Stimulated activated CD8-positive, alpha-beta memory T cell treated with anti-CD3 and anti-CD28 coated beads, Interleukin-7, amount 100 ng/mL, for 48 hours (primary cell): Measurements from ENCODE around the gene C12orf60.

ENCODE experiments used
- DNase-seq, 2 donors: peaks; one replicate each; pipeline ENCODE4 v3.0.0-alpha.2; 2020; ENCODE audit warnings: low read depth in 1 of 2; ENCODE audit errors: extremely low read depth in 1 of 2

The C12orf60 gene

DNA sequence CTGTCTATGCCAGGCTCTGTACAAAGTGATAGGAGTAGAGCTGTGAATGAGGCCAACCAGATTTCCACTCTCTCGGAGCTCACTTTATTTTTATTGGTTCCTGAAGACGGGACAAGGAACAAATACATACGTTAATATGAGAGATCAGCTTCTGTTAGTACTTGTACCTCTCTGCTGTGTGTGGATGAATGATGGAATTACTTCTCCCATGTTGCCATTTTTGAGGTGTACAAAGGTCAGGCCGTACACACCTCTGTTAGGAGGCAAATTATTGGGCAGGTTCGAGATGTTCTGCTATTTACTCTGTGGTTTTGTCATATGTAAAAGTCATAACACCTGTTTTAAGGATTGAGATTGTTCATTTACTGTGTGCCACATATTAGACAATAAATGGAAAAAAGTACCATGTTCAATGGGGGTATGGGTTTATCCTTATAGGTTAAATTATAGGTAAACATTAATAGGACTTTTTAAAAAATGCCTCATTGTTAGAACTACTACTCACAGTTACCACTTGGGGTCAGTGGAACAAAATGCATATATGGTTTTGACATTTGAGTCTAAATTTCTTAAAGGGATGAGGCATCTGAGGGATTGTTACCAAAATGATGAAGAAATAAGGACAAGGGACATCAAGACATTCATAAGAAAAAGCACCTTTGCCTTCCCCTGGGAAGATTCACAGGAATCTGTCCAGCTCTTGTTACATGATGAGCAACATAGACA lies 27.1 kb upstream of the C12orf60 start:
- DNase-seq: no peak

DNA sequence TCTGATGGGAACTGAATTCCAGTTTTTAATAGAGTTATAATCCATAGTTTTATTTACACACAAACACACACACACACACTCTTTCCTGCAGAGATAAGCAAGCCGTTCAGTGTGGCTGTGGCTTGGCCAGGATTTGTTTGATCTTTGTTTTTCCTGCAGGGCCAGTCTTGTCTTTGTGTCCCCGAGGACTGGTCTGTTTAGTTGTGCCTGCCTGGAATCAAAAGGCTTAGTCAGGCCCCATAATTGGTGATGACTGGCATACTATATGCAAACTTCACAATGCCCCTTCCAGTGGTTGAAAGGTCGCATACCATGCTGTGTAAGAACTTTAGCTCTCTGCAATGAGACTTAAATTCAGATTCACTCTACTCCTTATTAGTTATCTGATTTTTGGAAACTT lies 26.2 kb upstream of the C12orf60 start:
- DNase-seq: no peak

DNA sequence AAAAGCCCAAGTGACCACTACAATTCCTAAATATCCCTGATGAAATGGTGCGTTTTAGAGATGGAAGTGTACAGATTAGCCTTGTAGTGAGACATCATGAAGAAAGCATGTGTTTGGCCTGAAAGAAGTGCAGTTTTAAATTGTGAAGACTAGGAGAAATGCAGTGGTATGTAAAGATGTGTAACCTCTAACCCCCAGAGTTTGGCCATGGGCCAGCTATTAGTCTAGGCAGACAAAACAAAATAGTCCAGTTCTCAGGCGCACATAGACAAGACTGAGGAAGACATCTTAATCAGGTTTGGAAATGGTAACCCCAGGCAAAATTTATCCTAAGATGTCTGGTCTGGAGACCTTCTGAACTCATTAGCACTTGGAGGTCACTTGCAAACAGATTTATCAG lies 23.6 kb upstream of the C12orf60 start:
- DNase-seq: no peak

DNA sequence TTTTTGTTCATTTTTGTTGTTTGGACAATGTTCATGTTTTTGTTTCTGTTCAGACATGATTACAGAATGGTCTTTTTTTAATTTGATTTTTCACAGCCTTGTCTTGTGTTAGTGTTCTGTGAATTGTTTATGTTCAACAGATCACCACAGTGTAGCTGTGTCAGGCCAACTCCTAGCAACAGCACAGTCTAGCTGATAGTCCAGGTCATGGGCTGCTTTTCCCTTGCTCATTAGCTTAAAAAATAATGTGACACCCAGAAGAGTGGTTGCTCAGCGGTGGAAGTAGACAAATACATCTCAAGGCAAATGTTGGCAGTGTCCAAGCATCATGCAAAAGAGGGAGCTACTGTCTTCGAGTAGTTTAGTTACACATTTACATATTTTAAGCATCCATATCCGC lies 22.6 kb upstream of the C12orf60 start:
- DNase-seq: no peak

DNA sequence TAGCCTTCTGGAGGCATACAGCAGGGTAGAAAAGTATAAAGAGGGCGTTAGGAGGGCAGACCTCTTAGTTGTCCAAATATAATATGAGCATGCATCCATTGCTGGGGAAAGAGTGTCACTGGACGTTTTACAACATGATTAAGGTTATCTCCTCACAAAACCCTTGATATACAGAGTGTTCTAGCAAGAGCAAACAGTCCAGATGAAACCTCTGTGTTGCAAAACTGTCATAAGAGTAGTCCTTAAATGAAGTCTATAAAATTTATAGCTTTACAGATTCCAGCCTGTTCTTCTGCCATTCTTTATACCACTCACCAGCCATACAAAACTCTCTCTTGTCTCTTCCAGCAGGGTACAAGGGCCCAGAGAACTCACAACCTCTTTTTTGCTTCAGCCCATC lies 21.9 kb upstream of the C12orf60 start:
- no peak for DNase-seq

DNA sequence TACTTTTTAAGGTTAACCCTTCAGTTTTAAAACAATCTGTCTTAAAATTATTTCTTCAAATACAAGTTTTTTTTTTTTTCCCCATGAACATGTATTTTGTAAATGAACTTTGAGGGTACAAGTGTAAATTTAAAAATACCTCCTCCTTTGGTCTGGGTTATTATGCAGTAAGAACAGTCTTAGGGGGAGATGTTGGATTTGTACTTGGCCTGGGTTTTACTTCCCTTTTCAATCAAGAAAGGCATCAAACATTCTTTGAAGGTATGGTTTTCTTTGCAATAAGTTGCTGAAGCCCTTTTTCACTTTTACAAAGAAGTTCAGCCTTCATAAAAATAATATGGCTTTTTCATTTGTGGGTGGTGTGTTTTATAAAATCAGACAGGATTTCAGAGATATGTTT lies 20.7 kb upstream of the C12orf60 start:
- DNase-seq: no peak

DNA sequence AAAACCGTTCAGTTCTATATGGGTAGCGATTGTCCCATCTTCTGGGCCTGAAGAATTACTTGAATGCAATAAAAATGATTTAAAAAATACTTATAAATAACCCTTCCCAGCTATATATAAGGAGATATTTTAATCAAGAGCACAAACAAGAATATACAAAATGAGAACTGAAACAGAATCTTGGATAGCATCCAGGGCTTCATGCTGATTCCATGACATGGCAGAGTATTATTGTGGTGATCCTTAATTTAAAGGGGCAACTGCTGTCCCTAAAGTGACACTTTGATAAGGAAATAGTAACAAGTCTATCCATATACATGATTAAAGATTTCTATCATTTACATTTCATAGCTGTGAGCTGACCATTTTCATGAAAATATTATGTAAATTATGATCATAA lies 19.0 kb upstream of the C12orf60 start:
- DNase-seq: no peak

DNA sequence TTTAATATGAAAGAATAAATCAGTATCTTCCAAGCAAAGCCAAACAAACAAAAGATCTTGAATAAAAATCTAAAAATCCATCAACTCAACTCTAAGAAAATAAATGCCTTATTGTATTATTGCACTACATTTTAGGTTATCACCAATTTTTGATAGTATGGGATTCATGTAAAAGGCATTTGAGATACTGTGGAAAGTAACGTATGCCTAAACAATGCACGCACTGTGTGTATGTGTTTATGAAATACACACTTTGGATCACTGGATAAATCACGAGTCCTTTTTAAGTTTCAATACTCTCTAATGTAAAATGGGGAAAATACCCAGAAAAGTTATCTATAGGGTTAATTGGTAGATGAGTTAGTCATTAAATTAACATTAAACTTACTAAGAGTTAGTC lies 17.9 kb upstream of the C12orf60 start:
- DNase-seq: no peak

DNA sequence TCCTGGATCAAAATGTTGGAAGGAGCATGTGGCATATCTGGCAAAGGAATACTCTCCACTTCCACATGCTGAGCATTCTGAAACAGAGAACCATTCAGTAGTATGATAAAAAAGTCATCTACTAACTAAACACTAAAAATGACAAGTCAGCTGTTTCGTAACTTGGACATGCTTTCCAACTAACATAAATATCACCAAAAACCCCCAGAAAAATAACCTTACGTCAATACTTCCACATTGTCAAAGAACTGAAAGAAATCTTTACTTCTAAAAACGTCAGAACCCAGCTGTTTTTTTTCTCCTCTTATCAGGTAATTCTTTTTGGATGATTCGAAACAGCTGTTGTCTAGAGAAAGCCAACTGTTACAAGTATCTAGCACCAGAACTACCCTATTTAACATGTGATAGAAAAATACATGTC lies 8.4 kb upstream of the C12orf60 start:
- no peak for DNase-seq

DNA sequence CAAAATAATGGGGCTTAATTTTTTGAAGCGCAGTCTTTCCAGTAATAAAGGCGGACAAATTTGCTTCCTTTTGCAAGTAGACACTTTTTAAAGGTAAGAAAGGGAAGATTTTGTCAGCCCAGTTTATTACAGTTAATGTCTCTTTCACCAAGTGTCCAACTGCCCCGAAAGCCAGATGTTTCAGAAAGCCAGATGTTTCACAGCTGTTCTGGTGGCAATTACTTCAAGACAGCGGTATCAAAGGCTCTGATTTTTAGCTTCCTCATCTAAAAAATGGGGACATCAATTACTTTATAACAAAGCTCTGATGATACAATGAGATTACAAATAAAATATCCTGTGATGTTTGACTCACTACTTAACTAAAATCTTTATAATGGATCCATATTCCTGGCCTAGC lies 1.2 kb upstream of the C12orf60 start:
- DNase-seq: no peak

DNA sequence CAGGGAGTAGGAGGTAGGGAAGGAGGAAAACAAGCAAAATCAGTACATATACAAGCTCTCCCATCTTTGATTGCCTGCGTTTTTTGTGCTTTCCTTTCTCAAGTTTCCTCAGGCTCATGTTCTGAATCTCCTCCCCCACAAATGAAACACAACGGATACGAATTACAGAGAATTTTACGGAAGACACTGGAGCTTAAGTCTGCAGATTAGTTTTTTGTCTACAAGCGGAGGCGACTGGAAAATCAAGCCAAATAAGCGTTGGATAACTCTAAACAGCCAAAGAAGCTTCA lies 804 bp upstream of the C12orf60 start:
- no peak for DNase-seq

DNA sequence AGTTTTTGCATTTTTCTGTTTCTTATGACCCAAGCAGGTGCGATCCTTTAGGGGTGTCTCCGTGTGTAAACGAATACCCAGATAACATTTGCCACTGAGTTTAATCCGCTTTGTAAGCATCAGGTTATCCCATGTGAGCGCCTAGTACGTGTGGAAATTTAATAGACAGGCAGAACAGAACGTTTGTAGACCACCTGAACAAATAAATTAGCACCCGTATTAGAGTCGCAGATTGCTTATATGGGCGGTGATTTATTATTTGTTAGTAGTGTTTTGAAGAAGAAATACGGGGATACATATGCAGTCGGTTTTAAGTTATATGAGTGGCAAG lies 325 bp downstream of the C12orf60 start:
- DNase-seq: no peak

DNA sequence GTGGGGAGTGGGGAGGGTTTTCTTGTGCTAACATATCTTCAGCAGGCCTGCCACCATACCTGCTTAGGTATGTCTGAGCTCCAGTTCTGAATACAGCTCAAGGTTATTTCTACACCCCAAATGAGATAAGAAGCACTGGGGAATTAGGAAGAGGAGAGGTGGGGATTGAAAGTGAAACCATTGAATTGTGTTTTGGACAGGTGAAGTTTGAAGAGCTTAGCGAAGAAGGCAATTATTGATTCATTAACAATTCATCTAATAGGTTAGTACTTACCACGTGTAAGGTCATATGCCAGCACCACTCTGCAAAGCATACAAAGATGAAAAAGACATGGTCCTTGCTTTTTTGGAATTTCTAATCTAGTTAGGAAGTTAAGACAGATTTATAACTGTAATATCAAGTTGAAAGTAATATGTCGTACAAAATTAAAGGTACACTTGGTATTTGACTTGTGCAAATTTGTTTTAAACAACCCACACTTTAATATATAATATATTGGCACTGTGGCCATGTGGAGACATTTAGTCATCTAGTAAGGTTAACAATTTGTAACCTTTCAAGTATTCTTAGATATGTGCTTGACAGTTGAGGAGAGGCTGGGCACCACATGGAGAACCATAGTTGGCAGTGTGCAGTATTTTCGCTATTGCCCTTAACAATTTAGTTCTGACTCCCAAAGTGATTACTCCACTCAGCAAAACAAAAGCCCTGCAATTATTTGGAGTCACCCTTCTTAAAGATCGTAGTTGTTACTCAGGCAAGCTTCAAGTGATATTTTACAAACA lies 6.9 kb downstream of the C12orf60 start:
- DNase-seq: no peak

DNA sequence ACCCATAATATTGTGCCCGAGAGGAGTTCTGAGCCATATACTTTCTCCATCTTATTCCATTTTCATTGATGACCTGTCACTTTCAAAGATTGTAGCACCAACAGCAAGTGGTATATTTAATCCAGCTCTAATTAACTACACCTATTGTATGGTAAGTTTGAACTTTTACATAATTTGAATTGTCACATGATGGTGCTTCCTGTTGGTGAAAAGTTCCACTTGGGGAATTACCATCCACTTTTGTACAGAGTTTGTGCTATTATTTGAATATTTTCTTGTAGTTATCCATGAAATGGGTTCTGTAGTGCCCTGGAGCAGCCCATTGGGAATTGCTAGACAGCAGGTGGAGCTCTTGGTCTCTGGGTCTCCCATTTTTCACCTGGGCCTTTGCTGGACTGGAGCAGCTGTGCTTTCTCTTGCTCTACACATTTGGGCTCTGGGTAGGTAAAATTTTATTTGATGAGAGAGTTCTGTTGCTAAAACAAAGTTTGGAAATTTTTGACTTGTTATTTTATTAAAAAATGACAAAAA lies 7.5 kb downstream of the C12orf60 start:
- DNase-seq: no peak

DNA sequence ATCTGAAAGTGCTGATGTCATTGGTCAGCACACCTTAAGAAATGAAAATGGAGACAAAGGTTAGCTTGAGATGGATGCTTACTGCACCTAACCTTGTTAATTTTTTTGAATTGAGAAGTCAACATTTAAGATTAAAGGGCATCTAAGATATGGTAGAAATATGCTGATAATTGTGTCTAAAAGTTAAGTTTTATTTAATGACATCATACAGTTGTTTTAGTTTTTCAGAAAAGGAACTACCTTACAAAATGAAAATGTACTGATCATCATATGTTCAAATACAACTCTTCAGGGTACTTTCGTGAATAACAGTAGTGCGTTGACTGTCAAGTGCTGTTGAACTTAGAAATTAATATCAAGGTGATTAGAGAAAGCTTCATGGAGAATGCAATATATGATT lies 8.0 kb downstream of the C12orf60 start:
- DNase-seq: no peak

DNA sequence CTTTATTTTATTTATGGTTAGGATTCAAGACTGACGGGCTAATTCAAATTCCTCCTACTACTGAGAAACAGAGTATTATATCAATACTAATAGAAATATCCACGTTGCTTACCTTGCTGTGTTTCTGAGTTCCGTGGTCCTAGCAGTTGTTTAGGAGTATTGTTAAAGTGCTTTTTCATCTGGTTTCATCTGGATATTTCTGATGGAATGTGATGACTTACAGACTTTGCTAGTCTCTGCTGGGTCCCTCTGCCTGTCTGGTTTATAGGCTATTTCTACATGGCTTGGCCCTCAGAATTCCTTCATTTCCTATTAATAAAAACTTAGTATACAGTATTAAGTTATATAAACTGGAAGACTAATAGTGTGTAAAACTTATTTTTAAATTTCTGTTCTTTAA lies 10.5 kb downstream of the C12orf60 start, which contains the start of gene SMCO3:
SMCO3 (minus strand) TSS at position 169 of the 400 bp plus-strand sequence. CDS start 7,502 bp downstream, outside the sequence.
- no peak for DNase-seq

DNA sequence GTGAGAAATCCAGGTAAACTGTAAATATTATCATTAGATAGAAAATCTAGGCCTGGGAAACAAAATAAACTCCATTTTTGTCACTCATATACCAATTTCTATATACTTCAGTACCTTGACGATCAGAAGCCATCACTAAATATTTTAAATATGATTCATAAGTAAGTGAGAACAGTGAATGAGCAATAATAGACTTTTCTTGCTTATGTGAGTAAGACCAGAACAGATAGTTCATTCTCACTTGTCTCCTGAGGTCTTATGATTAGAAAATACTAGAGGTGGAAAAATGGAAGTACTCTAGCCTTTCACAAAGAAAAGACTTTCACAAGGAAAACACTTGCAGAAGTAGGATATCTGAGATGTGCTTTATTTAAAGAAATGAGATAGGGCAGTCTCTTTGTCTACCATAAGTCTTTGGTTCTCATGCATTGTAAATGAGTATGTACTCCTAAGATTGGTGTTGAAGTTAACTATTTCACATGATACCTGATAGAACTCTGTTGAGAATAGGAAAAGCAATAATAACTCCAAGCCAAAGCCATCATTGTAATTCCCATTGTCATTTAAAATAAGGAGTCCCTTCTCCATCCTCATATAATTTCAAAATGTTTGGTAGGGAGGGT lies 20.7 kb downstream of the C12orf60 start:
- no peak for DNase-seq

DNA sequence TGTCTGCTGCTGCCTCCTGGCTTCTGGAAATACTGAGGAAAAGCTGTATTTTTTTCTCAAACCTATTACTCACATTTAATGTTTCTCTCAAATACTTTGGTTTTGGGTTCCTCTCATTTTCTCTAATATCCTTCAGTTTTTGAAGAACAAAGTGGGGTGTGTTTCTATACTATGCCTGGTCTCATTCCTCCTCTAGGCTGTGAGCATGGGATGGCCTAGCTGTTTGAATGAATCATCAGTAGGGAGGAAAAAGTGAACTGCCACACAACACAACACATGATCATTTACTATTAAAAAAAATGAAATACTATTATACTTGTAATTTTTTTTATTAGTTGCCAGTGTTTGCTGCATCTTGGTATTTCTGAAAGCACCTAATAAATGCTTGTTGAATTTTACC lies 21.8 kb downstream of the C12orf60 start:
- DNase-seq: no peak

DNA sequence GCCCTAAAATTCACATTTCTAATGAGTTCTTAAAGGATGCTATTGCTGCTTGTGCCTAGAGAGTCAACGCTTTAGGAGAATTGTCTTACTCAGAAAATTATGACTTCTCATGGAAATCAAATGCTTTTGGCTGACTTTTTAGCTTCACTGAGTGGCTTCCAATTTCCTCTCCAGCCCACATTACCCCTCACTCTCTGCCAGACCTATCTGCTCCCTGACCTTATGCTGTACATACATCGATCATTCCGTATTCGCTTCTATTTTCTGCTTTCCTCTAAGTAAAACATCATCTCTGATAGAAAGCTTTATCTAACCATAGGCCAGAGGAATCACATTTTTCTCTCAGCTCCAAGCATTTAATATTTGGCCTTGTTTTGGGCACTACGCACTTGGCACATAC lies 23.0 kb downstream of the C12orf60 start:
- DNase-seq: no peak

DNA sequence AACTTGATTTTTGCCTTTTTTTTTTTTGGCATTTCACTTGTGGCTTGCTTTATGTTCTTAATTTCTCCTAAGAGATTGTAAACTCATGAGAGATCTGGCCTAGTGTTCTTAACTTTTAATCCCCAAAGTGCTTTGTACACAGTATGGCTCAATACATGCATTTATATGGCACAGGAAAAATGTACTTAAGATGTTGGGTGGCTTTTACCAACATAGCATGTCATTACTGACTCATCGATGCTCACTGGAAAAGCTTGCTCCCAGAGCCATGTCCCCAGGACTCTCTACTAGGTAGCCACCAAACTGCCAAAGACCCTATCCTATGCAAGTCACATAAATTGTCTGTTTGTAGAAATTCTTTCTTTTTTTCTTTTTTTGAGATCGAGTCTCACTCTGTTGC lies 23.6 kb downstream of the C12orf60 start:
- DNase-seq: no peak

DNA sequence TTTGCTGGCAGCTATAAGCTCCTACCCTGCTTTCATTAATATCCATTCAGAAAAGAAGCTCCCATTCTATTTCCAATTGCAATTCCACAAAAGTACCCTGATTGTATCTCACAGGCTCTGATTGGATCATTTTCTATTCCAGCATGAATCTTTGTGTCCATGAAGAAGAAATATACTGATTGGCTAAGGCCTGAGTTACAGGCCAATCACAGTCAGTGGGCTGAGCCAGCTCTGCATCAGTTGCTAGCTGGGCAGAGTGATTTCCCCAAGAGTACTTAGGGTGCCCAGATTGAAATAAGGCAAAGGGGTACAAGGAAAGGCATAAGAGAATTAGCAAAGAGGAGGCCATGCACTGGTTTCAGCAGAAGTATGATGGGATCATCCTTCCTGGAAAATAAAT lies 25.4 kb downstream of the C12orf60 start:
- no peak for DNase-seq

DNA sequence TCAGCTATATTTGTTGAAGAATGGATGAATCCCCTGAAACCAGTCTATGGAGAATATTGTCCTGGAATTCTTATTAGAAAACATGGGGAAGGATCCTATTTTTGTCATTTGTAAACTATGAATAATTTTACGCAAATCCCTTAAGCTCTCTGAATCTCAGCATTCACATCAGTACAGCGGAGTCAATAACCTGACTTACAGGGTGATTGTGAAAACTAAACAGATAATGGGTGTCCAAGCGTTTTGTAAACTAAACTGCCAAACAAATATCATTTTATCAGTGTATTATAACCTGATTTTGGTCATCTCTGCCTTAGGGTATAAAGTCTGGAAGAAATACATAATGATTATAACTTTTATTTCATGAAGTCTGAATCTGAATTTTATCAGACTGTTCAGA lies 29.9 kb downstream of the C12orf60 start:
- no peak for DNase-seq
